SK-N-SH treated with all-trans-retinoic acid at 6 μM for 48 hours (cell line): ENCODE results near the gene DUSP12.
A peak's percentile ranks its signal among the peaks of the same experiment; 100 is the strongest.

ENCODE experiments used
- ATAC-seq: fragments of 200-7000 bp; cut with Tn5 transposase; 3 replicates; pipeline ENCODE4 v1.9.1; 2020; ENCODE audit warnings: mild to moderate bottlenecking, moderate library complexity
- ARNTL ChIP-seq: fragments of 450-650 bp; formaldehyde crosslinking; IDR thresholded peaks from 2 replicates; pipeline ENCODE4 v1.5.0; 2020; ENCODE audit warnings: low read depth, mild to moderate bottlenecking, moderate library complexity, borderline replicate concordance
- BACH2 ChIP-seq: fragments of 250-450 bp; sonication (Bioruptor Pico); IDR thresholded peaks from 2 replicates; pipeline ENCODE4 v1.9.0; 2021; ENCODE audit warnings: mild to moderate bottlenecking, borderline replicate concordance
- CSDC2 ChIP-seq: fragments of 250-450 bp; sonication (Bioruptor Pico); IDR thresholded peaks from 2 replicates; pipeline ENCODE4 v1.5.0; 2020; ENCODE audit warnings: mild to moderate bottlenecking, moderate library complexity
- ISL1 ChIP-seq: fragments of 250-450 bp; sonication (Bioruptor Pico); IDR thresholded peaks from 2 replicates; pipeline ENCODE4 v2.1.2; 2022; ENCODE audit warnings: mild to moderate bottlenecking, moderate library complexity
- OSR1 ChIP-seq: fragments of 250-450 bp; sonication (Bioruptor Pico); IDR thresholded peaks from 2 replicates; pipeline ENCODE4 v1.8.0; 2022; ENCODE audit warnings: moderate library complexity, mild to moderate bottlenecking, inconsistent platforms
- PPARA ChIP-seq: fragments of 250-450 bp; sonication (Bioruptor Pico); IDR thresholded peaks from 2 replicates; pipeline ENCODE4 v1.5.0; 2020; ENCODE audit warnings: mild to moderate bottlenecking, borderline replicate concordance
- SNAI2 ChIP-seq: fragments of 250-450 bp; sonication (Bioruptor Pico); IDR thresholded peaks from 2 replicates; pipeline ENCODE4 v1.5.0; 2020; ENCODE audit warnings: mild to moderate bottlenecking, moderate library complexity
- TCF4 ChIP-seq: fragments of 250-450 bp; sonication (Bioruptor Pico); IDR thresholded peaks from 2 replicates; pipeline ENCODE4 v1.8.0; 2021; ENCODE audit warnings: mild to moderate bottlenecking, moderate library complexity, borderline replicate concordance
- TOX ChIP-seq: fragments of 250-450 bp; sonication (Bioruptor Pico); IDR thresholded peaks from 2 replicates; pipeline ENCODE4 v1.8.0; 2021; ENCODE audit warnings: mild to moderate bottlenecking, moderate library complexity, borderline replicate concordance
- ZC3H10 ChIP-seq: fragments of 250-450 bp; sonication (Bioruptor Pico); IDR thresholded peaks from 2 replicates; pipeline ENCODE4 v1.5.1; 2021; ENCODE audit warnings: mild to moderate bottlenecking, moderate library complexity
- ZFP3 ChIP-seq: fragments of 250-450 bp; sonication (Bioruptor Pico); IDR thresholded peaks from 2 replicates; pipeline ENCODE4 v1.5.0; 2020; ENCODE audit warnings: mild to moderate bottlenecking, moderate library complexity
- ZFP30 ChIP-seq: fragments of 450-650 bp; formaldehyde crosslinking; IDR thresholded peaks from 2 replicates; pipeline ENCODE4 v1.5.0; 2022; ENCODE audit warnings: mild to moderate bottlenecking, moderate library complexity
- ZNF565 ChIP-seq: fragments of 450-650 bp; formaldehyde crosslinking; conservative IDR thresholded peaks from 2 replicates; pipeline ENCODE4 v1.5.0; 2020; ENCODE audit warnings: low read depth, mild to moderate bottlenecking, moderate library complexity
- ZNF70 ChIP-seq: fragments of 450-650 bp; formaldehyde crosslinking; IDR thresholded peaks from 2 replicates; pipeline ENCODE4 v1.5.0; 2020; ENCODE audit warnings: mild to moderate bottlenecking, moderate library complexity
- ZNF8 ChIP-seq: fragments of 450-650 bp; formaldehyde crosslinking; IDR thresholded peaks from 2 replicates; pipeline ENCODE4 v1.5.0; 2020; ENCODE audit warnings: mild to moderate bottlenecking, moderate library complexity
- TF ChIP-seq, protein P1 (sequence below): fragments of 250-450 bp; sonication (Bioruptor Pico); IDR thresholded peaks from 2 replicates; pipeline ENCODE4 v1.8.0; 2020; ENCODE audit warnings: mild to moderate bottlenecking, moderate library complexity, borderline replicate concordance
- TF ChIP-seq, protein P2 (sequence below): fragments of 250-450 bp; sonication (Bioruptor Pico); IDR thresholded peaks from 2 replicates; pipeline ENCODE4 v1.5.0; 2020; ENCODE audit warnings: mild to moderate bottlenecking, moderate library complexity
- TF ChIP-seq, protein P3 (sequence below): fragments of 250-450 bp; sonication (Bioruptor Pico); IDR thresholded peaks from 2 replicates; pipeline ENCODE4 v1.8.0; 2021; ENCODE audit warnings: low read depth, mild to moderate bottlenecking, moderate library complexity, borderline replicate concordance
- TF ChIP-seq, protein P4 (sequence below): fragments of 250-450 bp; sonication (Bioruptor Pico); IDR thresholded peaks from 2 replicates; pipeline ENCODE4 v1.5.1; 2021; ENCODE audit warnings: mild to moderate bottlenecking, moderate library complexity
- TF ChIP-seq, protein P5 (sequence below): fragments of 250-450 bp; sonication (Bioruptor Pico); IDR thresholded peaks from 2 replicates; pipeline ENCODE4 v1.5.1; 2020; ENCODE audit warnings: low read depth, mild to moderate bottlenecking, moderate library complexity

The DUSP12 gene, protein sequence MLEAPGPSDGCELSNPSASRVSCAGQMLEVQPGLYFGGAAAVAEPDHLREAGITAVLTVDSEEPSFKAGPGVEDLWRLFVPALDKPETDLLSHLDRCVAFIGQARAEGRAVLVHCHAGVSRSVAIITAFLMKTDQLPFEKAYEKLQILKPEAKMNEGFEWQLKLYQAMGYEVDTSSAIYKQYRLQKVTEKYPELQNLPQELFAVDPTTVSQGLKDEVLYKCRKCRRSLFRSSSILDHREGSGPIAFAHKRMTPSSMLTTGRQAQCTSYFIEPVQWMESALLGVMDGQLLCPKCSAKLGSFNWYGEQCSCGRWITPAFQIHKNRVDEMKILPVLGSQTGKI

DNA sequence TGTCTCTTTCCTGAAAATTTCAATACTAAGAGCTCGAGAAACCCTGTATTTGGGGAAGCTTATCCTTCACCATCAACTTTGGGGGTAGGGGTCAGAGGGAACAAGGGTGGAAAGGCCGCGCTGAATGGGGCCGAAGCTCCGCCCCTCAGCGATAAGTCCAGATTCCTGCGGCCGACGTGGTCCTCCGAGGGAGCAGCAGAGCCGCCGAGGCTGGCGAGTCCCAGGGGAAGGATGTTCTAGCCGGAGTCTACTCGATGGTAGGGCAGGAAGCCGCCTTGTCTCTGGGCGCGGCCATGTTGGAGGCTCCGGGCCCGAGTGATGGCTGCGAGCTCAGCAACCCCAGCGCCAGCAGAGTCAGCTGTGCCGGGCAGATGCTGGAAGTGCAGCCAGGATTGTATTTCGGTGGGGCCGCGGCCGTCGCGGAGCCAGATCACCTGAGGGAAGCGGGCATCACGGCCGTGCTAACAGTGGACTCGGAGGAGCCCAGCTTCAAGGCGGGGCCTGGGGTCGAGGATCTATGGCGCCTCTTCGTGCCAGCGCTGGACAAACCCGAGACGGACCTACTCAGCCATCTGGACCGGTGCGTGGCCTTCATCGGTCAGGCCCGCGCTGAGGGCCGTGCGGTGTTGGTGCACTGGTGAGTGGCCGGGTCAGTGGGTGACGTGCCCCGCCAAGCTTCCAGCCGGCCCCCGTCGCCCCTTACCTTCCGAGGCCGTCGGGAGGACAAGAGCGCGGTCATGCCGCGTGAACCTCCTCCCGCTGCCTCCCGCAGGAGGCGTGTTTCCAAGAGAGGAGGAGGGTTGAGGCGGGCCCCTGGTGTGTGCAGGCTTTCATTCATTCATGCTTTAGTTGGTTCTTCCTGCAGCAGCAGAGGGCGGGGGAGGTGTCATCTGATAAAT, at the start of gene DUSP12:
TSS of gene DUSP12 (plus strand) at position 278 of the 899 bp plus-strand sequence. CDS start at position 294, 16 bp downstream.
- TF ChIP-seq, protein P1, sequence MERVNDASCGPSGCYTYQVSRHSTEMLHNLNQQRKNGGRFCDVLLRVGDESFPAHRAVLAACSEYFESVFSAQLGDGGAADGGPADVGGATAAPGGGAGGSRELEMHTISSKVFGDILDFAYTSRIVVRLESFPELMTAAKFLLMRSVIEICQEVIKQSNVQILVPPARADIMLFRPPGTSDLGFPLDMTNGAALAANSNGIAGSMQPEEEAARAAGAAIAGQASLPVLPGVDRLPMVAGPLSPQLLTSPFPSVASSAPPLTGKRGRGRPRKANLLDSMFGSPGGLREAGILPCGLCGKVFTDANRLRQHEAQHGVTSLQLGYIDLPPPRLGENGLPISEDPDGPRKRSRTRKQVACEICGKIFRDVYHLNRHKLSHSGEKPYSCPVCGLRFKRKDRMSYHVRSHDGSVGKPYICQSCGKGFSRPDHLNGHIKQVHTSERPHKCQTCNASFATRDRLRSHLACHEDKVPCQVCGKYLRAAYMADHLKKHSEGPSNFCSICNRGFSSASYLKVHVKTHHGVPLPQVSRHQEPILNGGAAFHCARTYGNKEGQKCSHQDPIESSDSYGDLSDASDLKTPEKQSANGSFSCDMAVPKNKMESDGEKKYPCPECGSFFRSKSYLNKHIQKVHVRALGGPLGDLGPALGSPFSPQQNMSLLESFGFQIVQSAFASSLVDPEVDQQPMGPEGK (CRISPR knock-in tag): 0 out of 2 replicates have a peak, but pooled peaks have one; percentile 8
- TF ChIP-seq, protein P2, sequence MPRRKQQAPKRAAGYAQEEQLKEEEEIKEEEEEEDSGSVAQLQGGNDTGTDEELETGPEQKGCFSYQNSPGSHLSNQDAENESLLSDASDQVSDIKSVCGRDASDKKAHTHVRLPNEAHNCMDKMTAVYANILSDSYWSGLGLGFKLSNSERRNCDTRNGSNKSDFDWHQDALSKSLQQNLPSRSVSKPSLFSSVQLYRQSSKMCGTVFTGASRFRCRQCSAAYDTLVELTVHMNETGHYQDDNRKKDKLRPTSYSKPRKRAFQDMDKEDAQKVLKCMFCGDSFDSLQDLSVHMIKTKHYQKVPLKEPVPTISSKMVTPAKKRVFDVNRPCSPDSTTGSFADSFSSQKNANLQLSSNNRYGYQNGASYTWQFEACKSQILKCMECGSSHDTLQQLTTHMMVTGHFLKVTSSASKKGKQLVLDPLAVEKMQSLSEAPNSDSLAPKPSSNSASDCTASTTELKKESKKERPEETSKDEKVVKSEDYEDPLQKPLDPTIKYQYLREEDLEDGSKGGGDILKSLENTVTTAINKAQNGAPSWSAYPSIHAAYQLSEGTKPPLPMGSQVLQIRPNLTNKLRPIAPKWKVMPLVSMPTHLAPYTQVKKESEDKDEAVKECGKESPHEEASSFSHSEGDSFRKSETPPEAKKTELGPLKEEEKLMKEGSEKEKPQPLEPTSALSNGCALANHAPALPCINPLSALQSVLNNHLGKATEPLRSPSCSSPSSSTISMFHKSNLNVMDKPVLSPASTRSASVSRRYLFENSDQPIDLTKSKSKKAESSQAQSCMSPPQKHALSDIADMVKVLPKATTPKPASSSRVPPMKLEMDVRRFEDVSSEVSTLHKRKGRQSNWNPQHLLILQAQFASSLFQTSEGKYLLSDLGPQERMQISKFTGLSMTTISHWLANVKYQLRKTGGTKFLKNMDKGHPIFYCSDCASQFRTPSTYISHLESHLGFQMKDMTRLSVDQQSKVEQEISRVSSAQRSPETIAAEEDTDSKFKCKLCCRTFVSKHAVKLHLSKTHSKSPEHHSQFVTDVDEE (CRISPR knock-in tag): no peak
- TF ChIP-seq ZFP3 (no peak; the same call in 1 of the 2 replicates), BACH2 (CRISPR knock-in tag) (no peak), ZNF565 (CRISPR knock-in tag) (no peak)
- TF ChIP-seq, protein P3, sequence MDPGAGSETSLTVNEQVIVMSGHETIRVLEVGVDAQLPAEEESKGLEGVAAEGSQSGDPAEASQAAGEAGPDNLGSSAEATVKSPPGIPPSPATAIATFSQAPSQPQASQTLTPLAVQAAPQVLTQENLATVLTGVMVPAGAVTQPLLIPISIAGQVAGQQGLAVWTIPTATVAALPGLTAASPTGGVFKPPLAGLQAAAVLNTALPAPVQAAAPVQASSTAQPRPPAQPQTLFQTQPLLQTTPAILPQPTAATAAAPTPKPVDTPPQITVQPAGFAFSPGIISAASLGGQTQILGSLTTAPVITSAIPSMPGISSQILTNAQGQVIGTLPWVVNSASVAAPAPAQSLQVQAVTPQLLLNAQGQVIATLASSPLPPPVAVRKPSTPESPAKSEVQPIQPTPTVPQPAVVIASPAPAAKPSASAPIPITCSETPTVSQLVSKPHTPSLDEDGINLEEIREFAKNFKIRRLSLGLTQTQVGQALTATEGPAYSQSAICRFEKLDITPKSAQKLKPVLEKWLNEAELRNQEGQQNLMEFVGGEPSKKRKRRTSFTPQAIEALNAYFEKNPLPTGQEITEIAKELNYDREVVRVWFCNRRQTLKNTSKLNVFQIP: 0 out of 2 replicates have a peak, but pooled peaks have one; percentile 48
- TF ChIP-seq, protein P4, sequence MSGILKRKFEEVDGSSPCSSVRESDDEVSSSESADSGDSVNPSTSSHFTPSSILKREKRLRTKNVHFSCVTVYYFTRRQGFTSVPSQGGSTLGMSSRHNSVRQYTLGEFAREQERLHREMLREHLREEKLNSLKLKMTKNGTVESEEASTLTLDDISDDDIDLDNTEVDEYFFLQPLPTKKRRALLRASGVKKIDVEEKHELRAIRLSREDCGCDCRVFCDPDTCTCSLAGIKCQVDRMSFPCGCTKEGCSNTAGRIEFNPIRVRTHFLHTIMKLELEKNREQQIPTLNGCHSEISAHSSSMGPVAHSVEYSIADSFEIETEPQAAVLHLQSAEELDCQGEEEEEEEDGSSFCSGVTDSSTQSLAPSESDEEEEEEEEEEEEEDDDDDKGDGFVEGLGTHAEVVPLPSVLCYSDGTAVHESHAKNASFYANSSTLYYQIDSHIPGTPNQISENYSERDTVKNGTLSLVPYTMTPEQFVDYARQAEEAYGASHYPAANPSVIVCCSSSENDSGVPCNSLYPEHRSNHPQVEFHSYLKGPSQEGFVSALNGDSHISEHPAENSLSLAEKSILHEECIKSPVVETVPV (CRISPR knock-in tag): no peak
- ATAC-seq: peak; percentile 99

DNA sequence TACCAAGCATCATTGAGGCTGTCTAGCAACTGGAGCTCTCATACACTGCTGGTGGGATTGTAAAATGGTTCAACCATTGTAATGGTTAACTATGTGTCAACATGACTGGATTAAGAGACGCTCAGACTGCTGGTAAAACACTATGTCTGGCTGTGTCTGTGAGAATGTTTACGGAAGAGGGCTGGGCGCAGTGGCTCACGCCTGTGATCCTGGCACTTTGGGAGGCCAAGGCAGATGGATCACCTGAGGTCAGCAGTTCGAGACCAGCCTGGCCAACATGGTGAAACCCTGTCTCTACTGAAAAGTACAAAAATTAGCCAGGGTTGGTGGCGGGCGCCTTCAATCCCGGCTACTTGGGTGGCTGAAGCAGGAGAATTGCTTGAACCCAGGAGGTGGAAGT, 47.3 kb upstream of the DUSP12 start:
- no peak for ATAC-seq

DNA sequence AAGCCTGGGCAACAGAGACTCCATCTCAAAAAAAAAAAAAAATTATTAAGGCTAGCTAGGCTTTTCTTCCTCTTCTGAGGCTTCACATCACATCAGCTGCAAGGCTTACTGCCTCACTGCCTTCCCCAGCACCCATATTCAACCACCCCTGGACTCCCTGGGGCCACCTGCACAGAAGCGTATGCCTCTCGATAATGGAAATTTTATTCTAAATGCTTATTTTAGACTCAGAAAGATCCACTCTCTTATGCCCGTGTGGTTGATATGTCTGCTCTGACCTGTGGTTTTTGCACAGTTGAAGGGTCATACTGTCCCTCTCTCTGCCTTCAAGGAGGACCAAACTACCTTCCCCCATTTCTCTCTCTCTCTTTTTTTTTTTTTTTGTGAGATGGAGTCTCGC, 44.0 kb upstream of the DUSP12 start:
- TF ChIP-seq ZFP30 (no peak), ISL1 (no peak), TOX (CRISPR knock-in tag) (no peak), ZNF565 (CRISPR knock-in tag) (no peak), ZNF70 (CRISPR knock-in tag) (no peak), ZC3H10 (CRISPR knock-in tag) (no peak), SNAI2 (no peak), CSDC2 (CRISPR knock-in tag) (no peak), TCF4 (CRISPR knock-in tag) (no peak), OSR1 (CRISPR knock-in tag) (no peak), PPARA (CRISPR knock-in tag) (no peak), ZFP3 (no peak), ZNF8 (CRISPR knock-in tag) (no peak)
- TF ChIP-seq, protein P1 (CRISPR knock-in tag): no peak
- TF ChIP-seq, protein P5, sequence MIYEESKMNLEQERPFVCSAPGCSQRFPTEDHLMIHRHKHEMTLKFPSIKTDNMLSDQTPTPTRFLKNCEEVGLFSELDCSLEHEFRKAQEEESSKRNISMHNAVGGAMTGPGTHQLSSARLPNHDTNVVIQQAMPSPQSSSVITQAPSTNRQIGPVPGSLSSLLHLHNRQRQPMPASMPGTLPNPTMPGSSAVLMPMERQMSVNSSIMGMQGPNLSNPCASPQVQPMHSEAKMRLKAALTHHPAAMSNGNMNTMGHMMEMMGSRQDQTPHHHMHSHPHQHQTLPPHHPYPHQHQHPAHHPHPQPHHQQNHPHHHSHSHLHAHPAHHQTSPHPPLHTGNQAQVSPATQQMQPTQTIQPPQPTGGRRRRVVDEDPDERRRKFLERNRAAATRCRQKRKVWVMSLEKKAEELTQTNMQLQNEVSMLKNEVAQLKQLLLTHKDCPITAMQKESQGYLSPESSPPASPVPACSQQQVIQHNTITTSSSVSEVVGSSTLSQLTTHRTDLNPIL: no peak
- TF ChIP-seq, protein P3: no peak
- no peak for ATAC-seq

More for the DNA sequence above, 47.3 kb upstream of the DUSP12 start:
- TF ChIP-seq ZNF565 (CRISPR knock-in tag) (no peak), ZC3H10 (CRISPR knock-in tag) (no peak), ARNTL (CRISPR knock-in tag) (no peak), OSR1 (CRISPR knock-in tag) (no peak), ZNF70 (CRISPR knock-in tag) (no peak), SNAI2 (no peak)
